Measurements from ENCODE around the gene CELA3A. TPM values are rescaled to one million over a fixed set of nuclear protein-coding genes. Genes with fewer than 3 reads are reported as not detected.
"Not testable (repeated sequence)": the region's sequence is repeated elsewhere in the genome, so short reads cannot be mapped to it uniquely, and the experiment has no call there.

The CELA3A gene, protein sequence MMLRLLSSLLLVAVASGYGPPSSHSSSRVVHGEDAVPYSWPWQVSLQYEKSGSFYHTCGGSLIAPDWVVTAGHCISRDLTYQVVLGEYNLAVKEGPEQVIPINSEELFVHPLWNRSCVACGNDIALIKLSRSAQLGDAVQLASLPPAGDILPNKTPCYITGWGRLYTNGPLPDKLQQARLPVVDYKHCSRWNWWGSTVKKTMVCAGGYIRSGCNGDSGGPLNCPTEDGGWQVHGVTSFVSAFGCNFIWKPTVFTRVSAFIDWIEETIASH
- not detected in 2 replicates for total RNA-seq (2014; rRNA removed; shearing (Covaris generic))

DNA sequence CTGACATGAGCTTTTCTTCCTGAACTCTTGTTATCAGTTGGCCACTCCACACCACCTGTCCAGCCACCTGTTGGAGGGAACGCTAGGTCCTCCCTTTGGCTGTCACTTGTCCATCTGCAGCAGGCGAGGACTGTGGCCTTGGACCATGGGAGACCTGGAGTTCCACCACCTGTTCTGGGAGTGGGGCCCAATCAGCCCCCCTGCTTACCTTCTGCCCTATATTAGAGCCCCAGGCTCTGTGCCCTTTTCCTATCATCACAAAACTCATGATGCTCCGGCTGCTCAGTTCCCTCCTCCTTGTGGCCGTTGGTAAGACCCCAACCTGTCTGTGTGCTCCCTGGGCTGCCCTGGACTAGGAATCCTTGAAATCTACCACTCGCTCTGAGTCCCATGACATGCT is at the start of gene CELA3A:
Gene CELA3A, plus strand, starts transcription at position 249 of the 400 bp plus-strand sequence. Its CDS starts 18 bp downstream, at position 267.
- no peak for DNase-seq (ENCODE audit: low read depth)

DNA sequence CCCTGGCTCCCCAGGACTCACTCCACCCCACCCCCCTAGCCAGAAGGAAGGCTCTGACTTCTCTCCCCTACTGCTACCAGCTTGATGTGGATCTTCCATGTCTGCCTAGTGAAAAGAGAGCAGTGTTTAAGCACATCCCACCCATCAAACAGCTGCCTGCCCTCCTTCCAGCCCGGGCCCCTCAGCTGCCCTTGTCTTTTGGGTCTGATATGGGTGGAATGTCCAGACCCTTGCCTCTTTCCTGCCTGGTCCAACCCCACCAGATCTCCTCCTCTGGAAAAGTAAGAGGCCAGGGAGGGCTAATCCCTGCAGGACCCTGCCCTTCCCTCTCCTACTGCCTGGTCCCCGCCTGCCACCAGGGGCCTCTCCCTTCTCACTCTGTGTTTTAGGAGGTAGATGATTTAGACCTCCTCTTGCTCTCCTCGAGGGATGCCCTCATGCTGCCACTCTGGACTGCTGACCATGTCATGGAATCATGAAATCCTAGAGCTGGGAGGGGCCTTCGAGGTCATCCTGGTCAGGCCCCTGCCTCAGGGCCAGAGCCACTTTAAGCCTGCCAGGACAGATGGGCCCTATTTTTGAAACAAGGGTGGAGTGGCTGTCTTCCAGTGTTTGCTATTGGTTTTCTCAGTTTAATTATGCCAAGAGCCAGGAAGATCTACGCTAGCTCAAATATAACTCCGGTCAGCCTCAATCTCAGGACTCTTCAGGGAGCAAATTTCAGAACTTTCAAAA is 48.5 kb upstream of the CELA3A start:
- DNase-seq (ENCODE audit: low read depth) = no peak

DNA sequence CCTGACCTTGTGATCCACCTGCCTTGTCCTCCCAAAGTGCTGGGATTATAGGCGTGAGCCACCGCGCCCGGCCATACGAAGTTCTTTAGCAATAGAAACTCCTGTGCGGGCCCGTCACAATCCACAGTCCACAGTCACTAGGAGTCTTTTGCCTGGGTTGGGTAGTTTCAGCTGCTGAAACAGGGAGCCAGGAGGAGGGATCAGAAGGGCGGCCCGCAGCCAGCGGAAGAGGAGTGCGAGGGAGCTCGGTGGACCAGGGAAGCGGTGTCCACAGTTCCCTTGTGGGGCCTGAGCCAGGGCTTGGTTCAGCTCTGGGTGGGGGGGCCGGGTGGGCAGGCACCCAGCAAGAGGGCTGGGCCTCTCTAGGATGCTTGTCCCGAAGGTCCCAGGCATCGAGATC is 46.4 kb upstream of the CELA3A start:
- DNase-seq (ENCODE audit: low read depth) = no peak

DNA sequence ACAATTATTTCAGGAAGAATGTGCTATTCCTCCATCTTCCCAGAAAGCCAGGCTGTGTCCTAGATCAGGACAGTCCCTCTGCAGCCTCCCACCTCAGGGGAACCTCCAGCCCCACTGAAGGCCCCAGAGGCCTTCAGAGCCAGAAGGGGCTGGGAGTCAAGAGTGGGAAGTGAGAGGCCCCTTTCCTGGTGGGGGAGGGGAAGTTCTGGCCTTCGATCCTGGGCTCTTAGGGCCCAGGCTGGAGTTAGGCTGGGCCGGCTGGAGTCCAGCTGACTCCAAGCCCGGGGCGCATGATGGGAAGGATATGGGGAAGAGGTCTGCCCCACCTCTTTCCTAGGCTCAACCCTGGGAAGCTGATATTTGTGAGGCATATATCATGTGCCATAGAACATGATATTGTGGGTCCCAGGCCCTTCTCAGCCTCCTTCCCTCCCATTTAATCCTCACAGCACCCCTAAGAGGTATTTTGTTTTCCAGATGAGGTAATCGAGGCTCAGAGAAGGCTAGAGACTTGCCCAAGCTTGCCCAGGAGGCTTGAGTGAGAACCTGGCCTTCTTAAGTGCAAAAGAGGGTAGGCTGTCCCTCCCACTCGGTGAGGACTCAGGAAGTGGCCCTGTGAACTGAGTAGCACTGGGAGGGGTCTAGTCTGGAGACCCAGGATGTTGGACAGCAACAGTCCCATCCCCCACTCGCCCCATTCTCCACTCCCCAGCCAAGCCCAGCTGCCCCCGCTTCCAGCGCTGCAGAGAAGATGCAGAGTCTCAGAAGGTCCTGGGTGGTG is 45.8 kb upstream of the CELA3A start:
- no peak for DNase-seq (ENCODE audit: low read depth)

DNA sequence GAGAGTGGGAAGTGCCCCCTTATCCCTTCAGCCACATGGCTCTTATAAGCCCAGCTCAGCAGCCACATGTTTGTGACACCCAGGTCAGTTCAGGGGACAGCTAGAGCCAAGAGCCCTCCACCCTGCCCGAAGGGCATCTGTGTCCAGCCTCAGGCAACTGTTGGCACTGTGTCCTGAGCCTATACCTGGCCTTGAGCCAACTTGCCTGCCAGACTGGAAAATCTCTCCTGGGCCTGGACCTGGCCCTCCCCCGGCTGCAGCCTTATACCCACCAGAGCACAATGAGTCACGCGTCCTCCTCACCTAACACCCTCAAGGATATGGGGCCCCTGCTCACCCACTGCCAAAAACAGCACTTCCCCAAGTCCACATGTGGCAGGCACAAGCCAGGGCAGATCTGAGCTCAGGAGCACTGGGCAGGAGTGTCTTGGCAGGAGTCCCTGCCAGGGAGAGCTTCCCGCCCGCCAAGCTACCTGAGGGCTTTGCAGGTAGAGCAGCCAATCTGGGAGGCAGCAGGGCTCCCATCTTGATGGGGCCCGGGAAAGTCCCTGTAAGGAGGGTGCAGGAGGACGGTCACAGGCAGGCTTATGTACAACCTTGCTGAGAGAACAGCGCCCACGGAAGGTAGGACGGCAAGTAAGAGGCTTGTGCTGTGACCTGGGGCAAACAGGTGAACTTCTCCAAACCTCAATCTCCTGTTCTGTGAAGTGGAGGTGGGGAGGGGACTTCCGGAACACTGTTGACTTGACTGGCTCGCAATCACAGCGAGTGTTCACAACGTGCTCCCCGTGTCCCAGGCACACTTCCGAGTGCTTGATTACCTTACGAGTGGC is 44.5 kb upstream of the CELA3A start:
- peak; percentile 84 for DNase-seq (ENCODE audit: low read depth)

DNA sequence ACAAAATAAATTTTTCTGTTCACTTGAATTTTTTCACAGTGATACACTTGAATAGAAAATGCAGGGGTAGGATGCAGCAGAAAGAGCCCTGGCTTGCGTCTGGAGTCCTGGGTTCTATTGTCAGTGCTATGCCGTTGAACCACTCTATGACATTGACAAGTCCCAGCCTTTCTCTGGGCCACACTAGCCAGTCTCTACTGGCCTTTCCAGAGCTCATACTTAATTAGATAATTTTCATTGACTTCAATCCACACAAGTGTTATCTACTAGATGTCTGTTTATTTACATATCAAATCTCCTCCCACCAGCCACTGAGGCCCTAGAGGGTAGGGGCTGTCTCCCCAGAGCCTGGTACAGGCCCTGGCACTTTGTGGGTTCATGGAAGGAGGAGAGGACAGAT is 40.1 kb upstream of the CELA3A start:
- no peak for DNase-seq (ENCODE audit: low read depth)

DNA sequence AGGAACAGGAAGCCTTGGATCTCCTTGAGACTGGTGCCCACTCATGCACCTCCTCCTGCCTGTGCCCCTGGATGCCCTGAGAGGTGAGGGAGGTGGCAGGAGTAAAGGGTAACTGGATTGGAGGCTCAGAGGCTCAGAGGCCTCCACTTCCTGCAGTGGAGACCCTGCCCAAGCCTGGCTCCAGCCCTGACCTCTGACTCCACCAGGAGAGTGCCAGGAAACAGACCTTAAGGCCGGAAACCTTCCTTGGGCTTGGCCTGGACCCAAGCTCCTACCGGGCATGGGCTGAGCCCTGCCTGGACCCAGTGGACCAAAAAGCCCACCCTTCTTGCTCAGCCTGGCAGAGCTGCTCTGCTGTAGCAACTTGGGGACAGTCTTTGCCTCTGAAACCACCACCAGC is 39.7 kb upstream of the CELA3A start:
- no peak for DNase-seq (ENCODE audit: low read depth)

DNA sequence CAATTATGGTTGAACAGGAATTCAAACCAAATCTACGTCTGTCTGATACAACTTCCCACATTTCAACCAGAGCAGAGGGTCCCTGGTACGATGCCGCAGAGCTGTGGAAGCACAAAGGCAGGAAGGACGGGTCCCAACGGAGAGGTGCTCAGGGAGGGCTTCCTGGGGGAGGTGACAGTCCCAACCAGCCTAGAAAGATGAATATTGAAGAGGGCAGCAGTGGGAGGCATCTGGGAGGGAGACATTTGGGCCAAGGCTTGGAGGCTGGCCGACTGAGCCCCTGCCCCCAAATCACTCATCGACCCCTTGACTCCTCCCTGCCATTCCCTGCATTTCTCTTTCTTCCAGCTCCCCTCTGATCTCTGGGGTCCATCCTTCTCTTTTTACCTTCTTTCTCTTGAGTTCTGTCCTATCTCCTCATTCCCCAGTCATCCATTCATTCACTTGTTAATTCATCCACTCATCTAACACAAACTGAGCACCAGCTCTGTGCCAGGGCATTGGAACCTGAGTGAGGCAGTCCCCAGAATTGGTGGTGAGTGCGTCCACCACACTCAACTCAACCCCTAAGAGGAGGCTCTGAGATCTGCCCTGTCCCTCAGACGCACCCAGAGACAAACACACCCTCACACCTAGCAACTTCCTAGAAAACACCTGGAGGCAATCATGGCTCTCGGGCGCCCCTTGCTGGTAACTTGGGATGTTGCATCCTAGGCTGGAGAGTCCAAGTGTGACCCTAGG is 37.8 kb upstream of the CELA3A start:
- DNase-seq (ENCODE audit: low read depth) = peak; percentile 80

DNA sequence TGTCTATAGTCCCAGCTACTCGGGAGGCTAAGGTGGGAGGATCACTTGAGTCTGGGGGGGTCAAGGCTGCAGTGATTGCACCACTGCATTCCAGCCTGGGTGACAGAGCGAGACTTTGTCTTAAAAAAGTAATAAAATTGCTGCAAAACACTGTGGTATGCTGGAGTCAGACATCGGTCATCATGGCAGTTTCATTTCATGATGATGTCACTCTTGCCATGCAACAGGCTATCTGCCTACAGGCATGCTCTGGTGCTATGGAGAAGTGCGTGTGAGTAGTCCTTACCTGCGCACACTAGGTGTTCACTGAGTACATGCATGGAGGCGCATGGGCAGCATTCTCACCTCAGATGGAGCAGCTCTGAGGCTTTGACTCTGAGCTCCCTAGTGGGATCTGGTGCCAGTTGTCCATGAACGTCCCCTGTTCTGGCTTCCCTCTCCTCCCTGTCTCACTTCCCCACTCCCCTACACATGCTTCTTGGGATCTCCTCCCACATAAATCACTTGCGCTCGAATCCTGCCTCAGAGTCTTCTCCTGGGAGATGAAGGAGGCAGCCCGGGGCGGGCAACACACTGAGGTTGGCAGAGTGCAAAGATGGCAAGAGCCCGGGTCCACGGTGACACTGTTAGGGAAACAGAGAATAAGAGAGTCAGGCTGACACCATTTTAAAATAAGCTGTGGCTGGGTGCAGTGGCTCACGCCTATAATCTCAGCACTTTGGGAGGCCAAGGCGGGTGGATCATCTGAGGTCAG is 35.0 kb upstream of the CELA3A start:
- DNase-seq (ENCODE audit: low read depth) = peak; percentile 87

DNA sequence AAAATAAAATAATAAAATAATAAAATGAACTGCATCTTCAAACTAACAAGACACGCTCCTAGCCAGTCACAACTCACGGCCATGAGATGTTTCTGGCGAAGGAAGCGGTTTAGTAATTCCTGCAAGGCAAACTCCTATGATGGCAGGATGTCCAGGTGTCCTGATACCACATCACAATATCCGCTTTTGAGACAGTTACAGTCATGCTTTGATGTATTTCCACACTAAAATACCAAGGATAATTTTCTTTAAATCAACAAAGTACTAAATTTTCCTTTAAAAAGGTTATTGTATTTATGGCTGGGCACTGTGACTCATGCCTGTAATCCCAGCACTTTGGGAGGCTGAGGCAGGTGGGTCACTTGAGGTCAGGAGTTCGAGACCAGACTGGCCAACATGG is 34.2 kb upstream of the CELA3A start:
- DNase-seq (ENCODE audit: low read depth) = peak; percentile 55

DNA sequence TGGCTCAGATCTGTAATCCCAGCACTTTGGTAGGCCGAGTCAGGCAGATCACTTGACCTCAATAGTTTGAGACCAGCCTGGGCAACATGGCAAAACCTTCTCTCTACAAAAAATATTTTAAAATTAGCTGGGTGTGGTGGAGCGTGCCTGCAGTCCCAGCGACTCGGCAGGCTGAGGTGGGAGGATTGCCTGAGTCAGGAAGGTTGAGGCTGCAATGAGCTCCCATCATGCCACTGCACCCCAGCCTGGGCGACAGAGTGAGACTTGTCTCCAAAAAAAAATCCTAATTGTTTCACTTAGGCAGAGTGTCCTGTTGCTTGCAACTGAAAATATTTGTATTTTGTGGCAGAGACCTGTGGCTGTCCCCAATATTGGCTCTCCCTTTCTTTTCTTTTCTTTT is 32.4 kb upstream of the CELA3A start:
- not testable (repeated sequence) for DNase-seq (ENCODE audit: low read depth)

DNA sequence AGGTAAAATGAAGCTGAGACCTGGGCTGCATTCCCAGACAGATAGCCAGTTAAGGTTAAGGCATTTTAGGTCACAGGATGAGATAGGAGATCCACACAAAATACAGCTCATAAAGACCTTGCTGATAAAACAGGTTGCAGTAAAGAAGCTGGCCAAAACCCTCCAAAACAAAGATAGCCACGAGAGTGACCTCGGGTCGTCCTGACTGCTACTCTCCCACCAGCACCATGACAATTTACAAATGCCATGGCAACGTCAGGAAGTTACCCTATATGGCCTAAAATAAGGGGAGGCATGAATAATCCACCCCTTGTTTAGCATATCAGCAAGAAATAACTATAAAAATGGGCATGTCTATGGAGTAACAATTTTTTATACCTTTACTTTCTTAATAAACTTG is 30.9 kb upstream of the CELA3A start:
- not testable (repeated sequence) for DNase-seq (ENCODE audit: low read depth)

DNA sequence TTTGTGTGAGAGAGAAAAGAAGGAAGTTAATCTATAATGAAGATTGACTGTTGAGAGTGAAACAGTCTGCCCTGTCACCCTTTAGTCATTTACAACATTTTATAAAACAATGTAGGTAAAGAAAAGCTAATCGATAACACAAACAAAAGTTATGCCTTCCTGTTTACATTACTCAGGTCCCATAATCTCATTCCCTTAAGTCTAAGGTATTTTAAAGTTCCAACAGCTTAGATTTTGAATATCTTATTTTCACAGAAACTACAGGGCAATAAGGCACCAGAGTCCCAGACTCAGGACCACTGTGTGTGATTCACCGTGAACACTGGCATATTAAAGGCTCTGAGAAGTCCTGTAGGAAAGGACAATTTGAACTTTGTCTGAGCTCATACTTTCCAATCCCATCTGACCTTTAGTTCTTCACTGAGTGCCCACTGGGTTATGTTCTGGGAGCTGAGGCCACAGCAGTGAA is 28.4 kb upstream of the CELA3A start:
- not testable (repeated sequence) for DNase-seq (ENCODE audit: low read depth)

DNA sequence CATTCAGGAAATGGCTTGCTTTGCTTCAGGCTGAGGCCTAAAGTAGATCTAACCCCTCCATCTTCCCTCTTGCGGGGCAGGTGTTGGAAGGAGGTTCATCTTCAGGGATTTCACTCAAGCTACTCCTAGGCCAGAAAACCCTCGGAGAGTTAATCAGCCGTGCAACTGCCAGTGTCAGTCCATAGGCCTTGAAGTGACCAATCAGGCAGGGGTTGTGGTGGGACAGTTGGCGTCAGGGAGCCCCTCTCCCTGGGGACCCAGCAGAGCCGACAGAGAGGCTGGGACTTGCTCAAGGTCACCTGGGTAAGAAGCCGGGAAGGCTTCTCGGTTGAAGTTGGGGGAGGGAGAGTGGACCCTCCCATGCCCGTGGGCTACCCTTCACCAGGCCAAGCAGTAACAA is 27.5 kb upstream of the CELA3A start:
- DNase-seq (ENCODE audit: low read depth) = not testable (repeated sequence)

DNA sequence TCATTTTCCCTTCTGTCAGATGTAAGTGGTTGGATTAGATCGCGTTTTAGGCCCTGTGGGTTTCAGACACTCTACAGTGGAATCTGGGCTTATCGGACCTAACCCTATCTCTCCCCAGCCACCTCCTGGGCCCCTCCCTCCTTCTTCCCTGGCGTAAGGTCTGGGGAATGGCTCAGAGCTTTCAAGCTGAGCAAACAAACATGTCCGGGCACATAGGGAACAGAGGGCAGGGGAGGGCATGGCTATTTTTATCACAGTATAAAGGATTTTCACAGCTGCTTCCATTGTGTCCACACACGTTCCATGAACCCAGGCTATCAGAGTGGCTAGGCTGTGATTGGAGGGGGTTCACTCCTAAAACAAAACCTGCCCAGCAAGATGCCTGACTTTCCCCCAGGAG is 26.8 kb upstream of the CELA3A start:
- not testable (repeated sequence) for DNase-seq (ENCODE audit: low read depth)

DNA sequence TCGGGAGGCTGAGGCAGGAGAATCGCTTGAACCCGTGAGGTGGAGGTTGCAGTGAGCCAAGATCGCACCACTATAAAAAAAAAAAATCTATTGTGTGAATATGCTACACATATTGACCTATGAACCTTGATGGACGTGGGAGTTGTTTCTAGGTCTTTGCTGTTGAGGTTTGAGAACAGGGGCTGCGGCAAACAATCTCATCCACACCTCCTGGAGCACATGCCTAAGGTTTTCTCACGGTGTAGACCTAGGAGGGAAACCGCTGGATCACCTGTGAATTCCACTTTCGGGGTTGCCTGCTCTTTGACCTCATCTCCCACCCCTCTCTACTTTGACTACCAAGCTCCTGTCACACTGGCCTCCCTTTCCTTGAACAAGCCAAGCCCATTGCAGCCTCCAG is 26.2 kb upstream of the CELA3A start:
- DNase-seq (ENCODE audit: low read depth) = not testable (repeated sequence)

DNA sequence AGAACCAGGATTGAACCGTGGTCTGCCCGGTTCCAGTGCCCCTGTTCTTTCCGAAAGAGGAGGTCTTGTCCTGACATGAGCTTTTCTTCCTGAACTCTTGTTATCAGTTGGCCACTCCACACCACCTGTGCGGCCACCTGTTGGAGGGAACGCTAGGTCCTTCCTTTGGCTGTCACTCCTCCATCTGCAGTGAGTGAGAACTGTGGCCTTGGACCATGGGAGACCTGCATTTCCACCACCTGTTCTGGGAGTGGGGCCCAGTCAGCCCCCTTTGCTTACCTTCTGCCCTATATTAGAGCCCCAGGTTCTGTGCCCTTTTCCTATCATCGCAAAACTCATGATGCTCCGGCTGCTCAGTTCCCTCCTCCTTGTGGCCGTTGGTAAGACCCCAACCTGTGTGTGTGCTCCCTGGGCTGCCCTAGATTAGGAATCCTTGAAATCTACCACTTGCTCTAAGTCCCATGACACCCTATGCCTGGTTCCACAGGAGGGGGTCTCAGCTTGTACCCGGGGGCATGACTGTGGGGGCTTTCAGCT is 24.7 kb upstream of the CELA3A start, which contains the start of gene CELA3B:
Gene CELA3B, plus strand, starts transcription at position 320 of the 537 bp plus-strand sequence. Its CDS starts 18 bp downstream, at position 338.
- not testable (repeated sequence) for DNase-seq (ENCODE audit: low read depth)

DNA sequence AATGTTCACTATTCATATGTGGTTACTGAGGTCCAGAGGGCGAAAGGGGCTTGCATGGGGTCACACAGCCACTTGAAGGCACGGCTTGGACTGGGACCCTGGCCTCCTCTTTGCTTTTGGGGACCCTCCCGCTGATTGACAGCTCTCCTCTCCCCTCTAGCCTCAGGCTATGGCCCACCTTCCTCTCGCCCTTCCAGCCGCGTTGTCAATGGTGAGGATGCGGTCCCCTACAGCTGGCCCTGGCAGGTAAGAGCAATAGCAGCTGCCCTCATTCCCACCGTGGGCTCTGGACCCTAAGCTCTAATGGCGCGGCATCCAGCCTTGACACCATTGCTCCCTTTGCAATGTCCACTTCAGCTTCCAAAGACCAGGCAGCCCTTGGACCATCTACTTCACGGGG is 23.2 kb upstream of the CELA3A start:
- not testable (repeated sequence) for DNase-seq (ENCODE audit: low read depth)

DNA sequence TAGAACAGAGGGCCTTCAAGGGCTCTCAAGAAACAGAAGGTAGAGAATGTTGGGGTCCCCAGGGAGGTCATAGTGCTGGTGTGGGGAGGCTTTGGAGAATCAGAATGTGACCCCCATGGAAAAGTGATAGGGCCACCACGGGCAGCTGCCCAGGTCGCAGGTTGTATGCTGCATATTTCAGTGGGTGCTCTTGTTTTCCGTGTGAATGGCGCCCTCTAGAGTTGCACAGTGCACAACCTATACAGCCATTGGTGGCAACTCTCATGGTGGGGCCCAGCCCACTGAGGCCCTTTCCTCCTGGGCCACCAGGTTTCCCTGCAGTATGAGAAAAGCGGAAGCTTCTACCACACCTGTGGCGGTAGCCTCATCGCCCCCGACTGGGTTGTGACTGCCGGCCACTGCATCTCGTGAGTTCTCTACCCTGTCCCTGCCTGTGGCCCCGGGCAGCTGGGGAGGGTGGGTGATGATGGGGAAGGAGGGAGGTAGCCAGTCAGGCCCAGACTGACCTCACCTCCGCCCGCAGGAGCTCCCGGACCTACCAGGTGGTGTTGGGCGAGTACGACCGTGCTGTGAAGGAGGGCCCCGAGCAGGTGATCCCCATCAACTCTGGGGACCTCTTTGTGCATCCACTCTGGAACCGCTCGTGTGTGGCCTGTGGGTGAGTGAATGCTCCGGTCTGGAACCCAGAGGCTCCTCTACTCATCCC is 20.8 kb upstream of the CELA3A start:
- not testable (repeated sequence) for DNase-seq (ENCODE audit: low read depth)

Data from M059J (cell line).